ENCODE measurements around the gene C17orf113.
"Not testable (repeated sequence)": the region's sequence is repeated elsewhere in the genome, so short reads cannot be mapped to it uniquely, and the experiment has no call there.

GRCh38 chr17:42010266-42010680 is 40.1 kb downstream of the C17orf113 start:
- not testable (repeated sequence) for TF ChIP-seq CTCF (IDR thresholded peaks at IDR 0.05); POLR2A (IDR thresholded peaks at IDR 0.05); EP300 (IDR thresholded peaks at IDR 0.05; ENCODE audit: low read depth); POLR2AphosphoS5 (IDR thresholded peaks at IDR 0.05)
